Mesothelial cell of epicardium (in vitro differentiated cells): ENCODE data around the gene PML. TPM values are rescaled to one million over a fixed set of nuclear protein-coding genes. Genes with fewer than 3 reads are reported as not detected.

Experiments used
- DNase-seq, 2 experiments: peaks; one replicate each; pipeline ENCODE4 v3.0.0; 2021; ENCODE audit warnings: low spot score in 2 of 2; ENCODE audit not compliant: unreplicated experiment in 2 of 2
- H3K27ac Mint-ChIP-seq: 2 replicates; pipeline ENCODE4 v1.8.0; 2021; ENCODE audit warnings: mixed read lengths
- H3K27me3 Mint-ChIP-seq: 2 replicates; pipeline ENCODE4 v1.8.0; 2021; ENCODE audit warnings: low read depth, mixed read lengths
- H3K36me3 Mint-ChIP-seq: 2 replicates; pipeline ENCODE4 v1.8.0; 2021; ENCODE audit warnings: mixed read lengths
- H3K4me1 Mint-ChIP-seq: 2 replicates; pipeline ENCODE4 v1.8.0; 2021; ENCODE audit warnings: mixed read lengths
- H3K4me3 Mint-ChIP-seq: 2 replicates; pipeline ENCODE4 v1.8.0; 2021; ENCODE audit warnings: mild to moderate bottlenecking, moderate library complexity, mixed read lengths
- H3K9me3 Mint-ChIP-seq: 2 replicates; pipeline ENCODE4 v1.8.0; 2021; ENCODE audit warnings: mixed read lengths
- CTCF ChIP-seq: fragments of 200-600 bp; sonication (generic); IDR thresholded peaks from one replicate; pipeline ENCODE4 v1.5.0; 2021; ENCODE audit warnings: antibody characterized with exemption; ENCODE audit not compliant: unreplicated experiment
- total RNA-seq: library from RNA; stranded (reverse); gene quantifications from 3 replicates; pipeline ENCODE4 v1.2.1, GENCODE V29; 2021

The PML gene
- total RNA-seq, 1 donor from 2014 or later, result 43.6 TPM

GRCh38 chr15:73955861-73956742, 38.4 kb upstream of the PML start:
- no peak for TF ChIP-seq CTCF
- H3K9me3 Mint-ChIP-seq, result no peaks in the 10 kb centered on the region
- no peak overlapping the region for H3K4me3 Mint-ChIP-seq
- DNase-seq, result no peak
- H3K4me1 Mint-ChIP-seq, result peaks cover 11% of the 10 kb centered on the region
- no peak overlapping the region for H3K27ac Mint-ChIP-seq
- no peaks in the 10 kb centered on the region for H3K36me3 Mint-ChIP-seq
- peaks cover 5% of the 10 kb centered on the region for H3K27me3 Mint-ChIP-seq

GRCh38 chr15:73956743-73957135, 37.8 kb upstream of the PML start:
- Mint-ChIP-seq H3K4me3 (no peak overlapping the region), H3K4me1 (peaks cover 8% of the 10 kb centered on the region), H3K9me3 (no peaks in the 10 kb centered on the region), H3K27me3 (peaks cover 5% of the 10 kb centered on the region), H3K36me3 (no peaks in the 10 kb centered on the region), H3K27ac (no peak overlapping the region)
- no peak for TF ChIP-seq CTCF
- DNase-seq, result no peak

- no peak for TF ChIP-seq CTCF
- Mint-ChIP-seq H3K9me3 (no peaks in the 10 kb centered on the region), H3K27ac (no peak overlapping the region)
These were observed 37.2 kb upstream of the PML start for GRCh38 chr15:73957276-73957675.

GRCh38 chr15:73957785-73958184, 36.7 kb upstream of the PML start:
- Mint-ChIP-seq H3K27me3 (peaks cover 5% of the 10 kb centered on the region), H3K36me3 (no peaks in the 10 kb centered on the region), H3K27ac (no peak overlapping the region), H3K4me1 (peaks cover 4% of the 10 kb centered on the region), H3K9me3 (no peaks in the 10 kb centered on the region), H3K4me3 (no peak overlapping the region)
- DNase-seq, result no peak
- no peak for TF ChIP-seq CTCF

More at GRCh38 chr15:73957276-73957675, 37.2 kb upstream of the PML start:
- no peak overlapping the region for H3K4me3 Mint-ChIP-seq
- peaks cover 5% of the 10 kb centered on the region for H3K27me3 Mint-ChIP-seq
- H3K36me3 Mint-ChIP-seq, result no peaks in the 10 kb centered on the region
- H3K4me1 Mint-ChIP-seq, result peaks cover 4% of the 10 kb centered on the region
- no peak for DNase-seq

- peaks cover 7% of the 10 kb centered on the region for H3K27me3 Mint-ChIP-seq
- TF ChIP-seq CTCF, result no peak
- H3K36me3 Mint-ChIP-seq, result no peaks in the 10 kb centered on the region
- no peak overlapping the region for H3K27ac Mint-ChIP-seq
- H3K9me3 Mint-ChIP-seq, result no peaks in the 10 kb centered on the region
- no peak for DNase-seq
- H3K4me3 Mint-ChIP-seq, result no peak overlapping the region
- H3K4me1 Mint-ChIP-seq, result peaks cover 9% of the 10 kb centered on the region
These were observed 35.4 kb upstream of the PML start for GRCh38 chr15:73959012-73959581.
